B cell (primary cell): Measurements from ENCODE around the gene ZBTB32. TPM values are rescaled to one million over a fixed set of nuclear protein-coding genes. Genes with fewer than 3 reads are reported as not detected.

Experiments
- ATAC-seq: fragments of 200-7000 bp; cut with Tn5 transposase; one replicate; pipeline ENCODE4 v1.10.0; 2021; ENCODE audit warnings: low read depth, mild to moderate bottlenecking, moderate number of reproducible peaks, moderate library complexity
- CTCF ChIA-PET: fragments of 350-600 bp; sonication (Branson Sonifier 250); formaldehyde crosslinking; loops from one replicate; lab custom pipeline; 2021; ENCODE audit warnings: antibody characterized with exemption, inconsistent platforms; lab: Charles Lee
- POLR2A ChIA-PET: fragments of 350-600 bp; sonication (Branson Sonifier 250); formaldehyde crosslinking; loops from one replicate; lab custom pipeline; 2021; ENCODE audit warnings: antibody characterized with exemption; lab: Charles Lee
- DNase-seq: peaks from one replicate; pipeline ENCODE4 v3.0.0; 2013
- H2AFZ ChIP-seq: 2 replicates; pipeline ENCODE4 v1.6.1; 2012; ENCODE audit warnings: mild to moderate bottlenecking, low read depth, low read length; ENCODE audit not compliant: insufficient read depth, poor library complexity, severe bottlenecking
- H3K27ac ChIP-seq, 2 donors: 1 replicate in 1 of 2; 2 replicates in 1 of 2; pipeline ENCODE4 v1.5.1; 2012 to 2013; ENCODE audit warnings: low read length in 2 of 2, mild to moderate bottlenecking in 2 of 2, moderate library complexity in 1 of 2
- H3K27me3 ChIP-seq, 4 experiments: fragments of 200-600 bp in 1 of 4; sonication (generic) in 1 of 4; replicated peaks in 1 of 4; 1 replicate in 2 of 4; 2 replicates in 2 of 4; pipeline versions ENCODE4 v1.6.1 to v1.7.0; 2013 to 2016; ENCODE audit warnings: low read length in 3 of 4, mild to moderate bottlenecking in 2 of 4, mixed read lengths in 1 of 4, moderate library complexity in 1 of 4; ENCODE audit not compliant: insufficient read depth in 4 of 4, control insufficient read depth in 3 of 4; ENCODE audit errors: control extremely low read depth in 1 of 4
- H3K36me3 ChIP-seq, 2 experiments: replicated peaks in 1 of 2; 1 replicate in 1 of 2; 2 replicates in 1 of 2; pipeline versions ENCODE4 v1.6.1 to v1.7.1; 2013; ENCODE audit warnings: low read length in 1 of 2; ENCODE audit not compliant: insufficient read depth in 2 of 2, control insufficient read depth in 1 of 2; ENCODE audit errors: control extremely low read depth in 1 of 2, extremely low read depth in 1 of 2
- H3K4me1 ChIP-seq, 2 donors: fragments of 200-600 bp in 1 of 2; sonication (generic) in 1 of 2; 1 replicate in 1 of 2; 2 replicates in 1 of 2; pipeline versions ENCODE4 v1.5.1 to v1.6.1; 2013 to 2017; ENCODE audit warnings: low read length in 2 of 2; ENCODE audit not compliant: control insufficient read depth in 2 of 2, insufficient read depth in 2 of 2
- H3K4me2 ChIP-seq: replicated peaks from 2 replicates; pipeline ENCODE3; 2012; ENCODE audit warnings: mild to moderate bottlenecking, low read depth, low read length; ENCODE audit not compliant: poor library complexity, severe bottlenecking
- H3K4me3 ChIP-seq, 5 experiments: fragments of 200-600 bp in 1 of 5; sonication (generic) in 1 of 5; 1 replicate in 3 of 5; 2 replicates in 2 of 5; pipeline versions ENCODE4 v1.5.1 to v1.7.0; 2011 to 2016; ENCODE audit warnings: low read length in 4 of 5, mild to moderate bottlenecking in 4 of 5, low read depth in 2 of 5, control low read depth in 1 of 5, moderate library complexity in 1 of 5; ENCODE audit not compliant: insufficient read depth in 1 of 5; ENCODE audit errors: control extremely low read depth in 1 of 5, extremely low read depth in 1 of 5
- H3K79me2 ChIP-seq: fragments of 200-600 bp; sonication (generic); one replicate; pipeline ENCODE4 v1.6.0; 2016; ENCODE audit warnings: low read length; ENCODE audit not compliant: control insufficient read depth, insufficient read depth
- H3K9ac ChIP-seq: fragments of 200-600 bp; sonication (generic); 2 replicates; pipeline ENCODE4 v1.6.1; 2017; ENCODE audit warnings: mild to moderate bottlenecking, low read length, moderate library complexity
- H3K9me3 ChIP-seq, 3 donors: one replicate each; pipeline versions ENCODE4 v1.6.1 to v1.7.1; 2013; ENCODE audit warnings: low read length in 2 of 3; ENCODE audit not compliant: control insufficient read depth in 2 of 3, insufficient read depth in 1 of 3; ENCODE audit errors: control extremely low read depth in 1 of 3
- H4K20me1 ChIP-seq: 2 replicates; pipeline ENCODE4 v1.6.0; 2012; ENCODE audit warnings: mild to moderate bottlenecking, low read length; ENCODE audit not compliant: insufficient read depth, control insufficient read depth, poor library complexity, severe bottlenecking
- H3K27ac Mint-ChIP-seq: one replicate; pipeline ENCODE4 v1.8.0; 2021; ENCODE audit warnings: mixed read lengths
- H3K27me3 Mint-ChIP-seq: one replicate; pipeline ENCODE4 v1.8.0; 2021; ENCODE audit warnings: mixed read lengths
- H3K4me1 Mint-ChIP-seq: one replicate; pipeline ENCODE4 v1.8.0; 2021; ENCODE audit warnings: mixed read lengths
- H3K4me3 Mint-ChIP-seq: one replicate; pipeline ENCODE4 v1.8.0; 2021; ENCODE audit warnings: mixed read lengths
- H3K9me3 Mint-ChIP-seq: one replicate; pipeline ENCODE4 v1.8.0; 2022; ENCODE audit warnings: mixed read lengths; ENCODE audit not compliant: insufficient read depth
- CTCF ChIP-seq: fragments of 200-600 bp; IDR thresholded peaks from one replicate; pipeline ENCODE4 v1.8.0; 2022; ENCODE audit warnings: antibody characterized with exemption, mild to moderate bottlenecking
- EZH2 ChIP-seq: IDR thresholded peaks from 2 replicates; pipeline ENCODE4 v1.6.1; 2012; ENCODE audit warnings: borderline replicate concordance, low read depth, mild to moderate bottlenecking, moderate library complexity, low read length; ENCODE audit not compliant: insufficient read depth, poor library complexity, severe bottlenecking
- WGBS: methylation state at CpG from one replicate; pipeline ENCODE4 v1.1.5; 2013; ENCODE audit warnings: missing lambda C conversion rate; ENCODE audit not compliant: insufficient coverage; 5-methylcytosine and 5-hydroxymethylcytosine counted together
- intact Hi-C: fragments of 100-400 bp; cut with micrococcal nuclease; formaldehyde crosslinking; loops from one replicate; pipeline ENCODE4 v1.10.0; 2022
- polyA plus RNA-seq: library from polyadenylated mRNA; depleted of rRNA; stranded (reverse); fragments of >200 nt; gene quantifications from 2 replicates; pipeline ENCODE4 v1.2.3, GENCODE V29; 2012
- total RNA-seq, 2 donors: library from RNA; stranded (reverse); fragments of 120-200 nt in 1 of 2; gene quantifications; 1 replicate in 1 of 2; 2 replicates in 1 of 2; pipeline versions ENCODE4 v1.2.3 to v1.2.4, GENCODE V29; 2013 to 2022

ZBTB32 gene
- total and polyA plus RNA-seq, 2 donors (not counting 1 experiment from before 2014, with no cell fraction given) = 18.9 to 28.1 TPM

- ChIA-PET POLR2A (interaction anchor here (0.6 to 4.6 kb wide), 3 partner anchors 10 to 495 kb away, joined by 3 to 53 read pairs (median 4); partner anchors contain the start of gene IGFLR1), CTCF (interaction anchor here (0.7 to 6.5 kb wide), 4 partner anchors 10 to 243 kb away, joined by 3 to 123 read pairs (median 24); no protein-coding TSS in a partner anchor)
- WGBS = 62% methylated on average over 6 of the region's 11 CpGs
- Mint-ChIP-seq H3K27me3 (no peaks in the 10 kb centered on the region), H3K4me1 (peaks cover 63% of the 10 kb centered on the region), H3K4me3 (peak overlapping the region; percentile 98), H3K27ac (peak overlapping the region; percentile 99), H3K9me3 (no peaks in the 10 kb centered on the region)
- Histone ChIP-seq H3K9me3 (no peaks in the 10 kb centered on the region), H3K27ac (peak overlapping the region; percentile 85), H3K79me2 (peaks cover 22% of the 10 kb centered on the region), H3K4me1 (peaks cover 33 to 74% of the 10 kb centered on the region in 2 donors), H3K4me2 (peak overlapping the region; percentile 94), H3K27me3 (no peaks in the 10 kb centered on the region), H3K36me3 (no peaks in the 10 kb centered on the region), H3K9ac (peak overlapping the region; percentile 58), H4K20me1 (no peaks in the 10 kb centered on the region), H3K4me3 (peak overlapping the region in 4 of 5 experiments; percentile 39 to 76 (median 51)), H2AFZ (no peak overlapping the region)
- ATAC-seq (no peak), DNase-seq (peak; percentile 70)
- intact Hi-C loops = loop anchor here (10.0 kb wide), 2 partner anchors 192 to 368 kb away; partner anchors contain the start of genes FFAR1, HCST, NFKBID and TYROBP
- TF ChIP-seq CTCF (no peak), EZH2 (no peak)
Observed at GRCh38 chr19:35712567-35713505, 8.5 kb downstream of the ZBTB32 start.
